K562 (cell line): Measurements from ENCODE around the gene DOCK6. TPM values are rescaled to one million over a fixed set of nuclear protein-coding genes. Genes with fewer than 3 reads are reported as not detected.

Experiments
- BHLHE40 ChIP-seq: IDR thresholded peaks from 2 replicates; pipeline ENCODE4 v1.6.1; 2011; ENCODE audit warnings: low read length, improper control_type of control experiment
- CHAMP1 ChIP-seq: fragments of 450-650 bp; IDR thresholded peaks from 2 replicates; pipeline ENCODE4 v1.6.1; 2016; ENCODE audit warnings: mild to moderate bottlenecking
- CREB1 ChIP-seq, 2 experiments: sonication (generic) in 1 of 2; formaldehyde crosslinking in 1 of 2; IDR thresholded peaks; 2 replicates each; pipeline versions ENCODE4 v1.6.1 to v1.8.0; 2012 to 2022; ENCODE audit warnings: inconsistent platforms in 1 of 2, mild to moderate bottlenecking in 1 of 2, missing genetic modification reagents in 1 of 2, moderate library complexity in 1 of 2
- FOXO4 ChIP-seq: fragments of 450-650 bp; formaldehyde crosslinking; IDR thresholded peaks from 2 replicates; pipeline ENCODE4 v1.4.0; 2020; ENCODE audit warnings: mild to moderate bottlenecking, moderate library complexity
- HDAC3 ChIP-seq: fragments of 450-650 bp; IDR thresholded peaks from 2 replicates; pipeline ENCODE4 v1.6.1; 2018; ENCODE audit warnings: borderline replicate concordance, mild to moderate bottlenecking, moderate library complexity; ENCODE audit not compliant: partially characterized antibody
- MCM2 ChIP-seq: fragments of 450-650 bp; IDR thresholded peaks from 2 replicates; pipeline ENCODE4 v1.6.1; 2017; ENCODE audit warnings: low read depth, mild to moderate bottlenecking
- MED1 ChIP-seq: sonication (generic); formaldehyde crosslinking; IDR thresholded peaks from 2 replicates; pipeline ENCODE4 v1.8.1; 2023; ENCODE audit warnings: missing genetic modification reagents, borderline replicate concordance
- ZNF277 ChIP-seq: fragments of 250-450 bp; sonication (Bioruptor Pico); IDR thresholded peaks from 2 replicates; pipeline ENCODE4 v1.8.0; 2022; ENCODE audit warnings: inconsistent platforms, mild to moderate bottlenecking, moderate library complexity, borderline replicate concordance
- ZNF699 ChIP-seq: fragments of 250-450 bp; sonication (Bioruptor Pico); IDR thresholded peaks from 2 replicates; pipeline ENCODE4 v1.8.0; 2021; ENCODE audit warnings: mild to moderate bottlenecking, moderate library complexity; ENCODE audit not compliant: insufficient replicate concordance
- polyA plus RNA-seq, 8 experiments: library from polyadenylated mRNA; depleted of rRNA in 4 of 8; stranded (reverse) in 5 of 8; unstranded in 3 of 8; fragments of >200 nt; fragmentation: Nextera tagmentation in 2 of 8; fragmentation: Illumina TruSeq in 1 of 8; extraction: Ambion mirVana in 2 of 8; extraction: Trizol in 1 of 8; gene quantifications; 2 replicates each; pipeline versions ENCODE4 v1.2.1 to v1.2.3, GENCODE V29; 2011 to 2014; ENCODE audit warnings: inconsistent platforms in 1 of 8, missing spikeins in 1 of 8
- total RNA-seq, 7 experiments: library from RNA; depleted of rRNA in 6 of 7; stranded (reverse); fragments of >200 nt in 6 of 7; fragmentation: Illumina TruSeq in 2 of 7; extraction: Trizol in 2 of 7; gene quantifications; 2 replicates each; pipeline versions ENCODE4 v1.2.1 to v1.2.3, GENCODE V29; 2011 to 2021; ENCODE audit warnings: low replicate concordance in 1 of 7

The DOCK6 gene
- total and polyA plus RNA-seq, 9 of the 15 experiments (the other 6 are each of a cell fraction or from before 2014, with no cell fraction given) = 0.35 to 19.3 (median 3.8) TPM

- TF ChIP-seq FOXO4 (CRISPR knock-in tag) (no peak), ZNF699 (CRISPR knock-in tag) (no peak), MCM2 (no peak), MED1 (CRISPR knock-in tag) (no peak), CHAMP1 (no peak), BHLHE40 (peak; percentile 35; the same call in 1 of the 2 replicates), ZNF277 (no peak), CREB1 (IDR thresholded peaks at IDR 0.05) (no peak), CREB1 (CRISPR knock-in tag; IDR thresholded peaks at IDR 0.05) (no peak), HDAC3 (no peak)
- TF ChIP-seq, all 486 proteins: peak for 5
Measured at GRCh38 chr19:11264452-11265176, 2.3 kb upstream of the DOCK6 start (continued).
